H9 (cell line): ENCODE results near the gene BCL11B. TPM values are rescaled to one million over a fixed set of nuclear protein-coding genes. Genes with fewer than 3 reads are reported as not detected.

Source experiments
- DNase-seq: peaks from one replicate; pipeline ENCODE4 v3.0.0-alpha.2; 2017
- H2AFZ ChIP-seq: one replicate; pipeline ENCODE4 v1.6.1; 2013; ENCODE audit warnings: mild to moderate bottlenecking, low read length, control low read depth, moderate library complexity
- H2AK5ac ChIP-seq: 2 replicates; pipeline ENCODE4 v1.6.1; 2013; ENCODE audit warnings: low read length, control low read depth, mixed read lengths; ENCODE audit not compliant: insufficient read length
- H2BK120ac ChIP-seq: one replicate; pipeline ENCODE4 v1.6.1; 2013; ENCODE audit warnings: low read depth, mild to moderate bottlenecking, low read length, control low read depth, inconsistent platforms; ENCODE audit not compliant: poor library complexity, severe bottlenecking
- H2BK12ac ChIP-seq: 2 replicates; pipeline ENCODE4 v1.6.1; 2013; ENCODE audit warnings: low read length, control low read depth, mixed read lengths, low read depth; ENCODE audit not compliant: insufficient read length
- H2BK15ac ChIP-seq: 2 replicates; pipeline ENCODE4 v1.6.1; 2013; ENCODE audit warnings: low read depth, low read length, control low read depth
- H2BK20ac ChIP-seq: one replicate; pipeline ENCODE4 v1.6.1; 2013; ENCODE audit warnings: low read depth, mild to moderate bottlenecking, low read length, control low read depth, inconsistent platforms; ENCODE audit not compliant: poor library complexity, severe bottlenecking
- H2BK5ac ChIP-seq: 2 replicates; pipeline ENCODE4 v1.6.1; 2013; ENCODE audit warnings: low read length, control low read depth, mixed read lengths; ENCODE audit not compliant: insufficient read length
- H3K14ac ChIP-seq: 2 replicates; pipeline ENCODE4 v1.6.1; 2013; ENCODE audit warnings: low read length, control low read depth; ENCODE audit not compliant: insufficient read depth
- H3K18ac ChIP-seq: 2 replicates; pipeline ENCODE4 v1.6.1; 2013; ENCODE audit warnings: low read depth, mild to moderate bottlenecking, mixed read lengths, low read length, control low read depth; ENCODE audit not compliant: insufficient read length
- H3K23ac ChIP-seq: 2 replicates; pipeline ENCODE4 v1.6.1; 2013; ENCODE audit warnings: low read length, control low read depth, mixed read lengths, low read depth; ENCODE audit not compliant: insufficient read length
- H3K23me2 ChIP-seq: 2 replicates; pipeline ENCODE4 v1.6.1; 2013; ENCODE audit warnings: low read depth, mild to moderate bottlenecking, mixed read lengths, low read length, control low read depth; ENCODE audit not compliant: insufficient read length, poor library complexity, severe bottlenecking
- H3K27ac ChIP-seq: 2 replicates; pipeline ENCODE4 v1.5.1; 2013; ENCODE audit warnings: low read length, control low read depth, mixed read lengths, low read depth; ENCODE audit not compliant: insufficient read length
- H3K27me3 ChIP-seq: 2 replicates; pipeline ENCODE4 v1.6.1; 2013; ENCODE audit warnings: low read length, control low read depth, inconsistent platforms; ENCODE audit not compliant: insufficient read depth
- H3K4ac ChIP-seq: 2 replicates; pipeline ENCODE4 v1.6.1; 2013; ENCODE audit warnings: low read depth, mild to moderate bottlenecking, control low read depth, inconsistent platforms, low read length, moderate library complexity
- H3K4me1 ChIP-seq: 2 replicates; pipeline ENCODE4 v1.6.1; 2013; ENCODE audit warnings: low read length, control low read depth, inconsistent platforms; ENCODE audit not compliant: insufficient read depth
- H3K4me2 ChIP-seq: 2 replicates; pipeline ENCODE4 v1.6.1; 2013; ENCODE audit warnings: low read length, control low read depth, mixed read lengths; ENCODE audit not compliant: insufficient read length, insufficient read depth
- H3K56ac ChIP-seq: 2 replicates; pipeline ENCODE4 v1.6.1; 2013; ENCODE audit warnings: low read depth, mild to moderate bottlenecking, mixed read lengths, low read length, control low read depth; ENCODE audit not compliant: insufficient read length
- H3K79me1 ChIP-seq: 2 replicates; pipeline ENCODE4 v1.6.1; 2013; ENCODE audit warnings: low read depth, mild to moderate bottlenecking, moderate library complexity, low read length, control low read depth, inconsistent platforms; ENCODE audit not compliant: insufficient read depth, poor library complexity, severe bottlenecking
- H3K79me2 ChIP-seq: 2 replicates; pipeline ENCODE4 v1.6.1; 2013; ENCODE audit warnings: low read length, control low read depth, inconsistent platforms; ENCODE audit not compliant: insufficient read depth
- H3K9ac ChIP-seq: 2 replicates; pipeline ENCODE4 v1.6.1; 2013; ENCODE audit warnings: low read length, control low read depth, mixed read lengths; ENCODE audit not compliant: insufficient read length; ENCODE audit errors: extremely low read depth
- H3K9me3 ChIP-seq: one replicate; pipeline ENCODE4 v1.6.1; 2013; ENCODE audit warnings: low read depth, low read length, inconsistent platforms; ENCODE audit not compliant: control insufficient read depth
- H3T11ph ChIP-seq: one replicate; pipeline ENCODE4 v1.6.1; 2013; ENCODE audit warnings: mild to moderate bottlenecking, low read length, control low read depth, inconsistent platforms
- H4K20me1 ChIP-seq: one replicate; pipeline ENCODE4 v1.6.1; 2013; ENCODE audit not compliant: control insufficient read depth, insufficient read length, insufficient read depth
- H4K5ac ChIP-seq: 2 replicates; pipeline ENCODE4 v1.6.1; 2013; ENCODE audit warnings: low read depth, mild to moderate bottlenecking, mixed read lengths, low read length, control low read depth; ENCODE audit not compliant: insufficient read length
- H4K8ac ChIP-seq: replicated peaks from 2 replicates; pipeline ENCODE4 v1.6.1; 2013; ENCODE audit warnings: low read length, control low read depth, mixed read lengths, low read depth; ENCODE audit not compliant: insufficient read length
- H4K91ac ChIP-seq: 2 replicates; pipeline ENCODE4 v1.6.1; 2013; ENCODE audit warnings: low read depth, mild to moderate bottlenecking, moderate library complexity, mixed read lengths, low read length, control low read depth; ENCODE audit not compliant: insufficient read length
- H3K27ac Mint-ChIP-seq, 3 experiments: 2 replicates in 2 of 3; 3 replicates in 1 of 3; pipeline ENCODE4 v1.8.0; 2020 to 2021; ENCODE audit warnings: mixed read lengths in 3 of 3, mild to moderate bottlenecking in 1 of 3, moderate library complexity in 1 of 3
- H3K27me3 Mint-ChIP-seq: 2 replicates; pipeline ENCODE4 v1.8.0; 2021; ENCODE audit warnings: low read depth, mild to moderate bottlenecking, moderate library complexity, mixed read lengths
- H3K36me3 Mint-ChIP-seq, 3 experiments: 2 replicates in 2 of 3; 3 replicates in 1 of 3; pipeline ENCODE4 v1.8.0; 2020 to 2021; ENCODE audit warnings: low read depth in 3 of 3, mixed read lengths in 3 of 3; ENCODE audit not compliant: insufficient read depth in 1 of 3
- H3K4me1 Mint-ChIP-seq, 2 experiments: 2 replicates each; pipeline ENCODE4 v1.8.0; 2020; ENCODE audit warnings: mixed read lengths in 2 of 2
- H3K4me3 Mint-ChIP-seq, 2 experiments: 2 replicates in 1 of 2; 3 replicates in 1 of 2; pipeline ENCODE4 v1.8.0; 2020 to 2021; ENCODE audit warnings: mild to moderate bottlenecking in 2 of 2, mixed read lengths in 2 of 2, moderate library complexity in 1 of 2
- H3K9me3 Mint-ChIP-seq, 2 experiments: 2 replicates in 1 of 2; 3 replicates in 1 of 2; pipeline ENCODE4 v1.8.0; 2020; ENCODE audit warnings: mild to moderate bottlenecking in 2 of 2, mixed read lengths in 2 of 2, moderate library complexity in 1 of 2
- CTCF ChIP-seq: fragments of 200-600 bp; sonication (generic); conservative IDR thresholded peaks from 3 replicates; pipeline ENCODE4 v1.8.0; 2021; ENCODE audit warnings: antibody characterized with exemption, mild to moderate bottlenecking
- WGBS: extraction: QIAGEN DNeasy Blood & Tissue Kit; methylation state at CpG from one replicate; pipeline ENCODE4 v1.1.7; 2013; ENCODE audit warnings: missing lambda C conversion rate, low lambda C conversion rate, mixed read lengths; ENCODE audit not compliant: insufficient read length; ENCODE audit errors: extremely low coverage; 5-methylcytosine and 5-hydroxymethylcytosine counted together
- total RNA-seq: library from RNA; stranded (reverse); gene quantifications from 2 replicates; pipeline ENCODE4 v1.2.1, GENCODE V29; 2021

The BCL11B gene
- total RNA-seq, 1 experiment from 2014 or later: 4.9 TPM

- Histone ChIP-seq H4K8ac (no peak overlapping the region), H3K23me2 (no peaks in the 10 kb centered on the region), H3K27ac (no peak overlapping the region), H3K79me1 (no peaks in the 10 kb centered on the region), H4K5ac (no peak overlapping the region), H3K27me3 (no peaks in the 10 kb centered on the region), H2BK20ac (no peak overlapping the region), H3K18ac (no peak overlapping the region), H3K14ac (no peak overlapping the region), H4K20me1 (no peaks in the 10 kb centered on the region), H3K4me1 (no peaks in the 10 kb centered on the region; the same call in 1 of the 2 replicates), H2BK5ac (no peak overlapping the region), H3K4ac (no peak overlapping the region), H3K9me3 (no peaks in the 10 kb centered on the region), H2BK12ac (no peak overlapping the region), H2AK5ac (no peak overlapping the region), H3K56ac (no peak overlapping the region), H2AFZ (no peak overlapping the region), H3K79me2 (no peaks in the 10 kb centered on the region), H3K4me2 (no peak overlapping the region), H3K23ac (no peak overlapping the region), H2BK15ac (no peak overlapping the region), H2BK120ac (no peak overlapping the region), H3T11ph (no peak overlapping the region), H4K91ac (no peak overlapping the region), H3K9ac (no peak overlapping the region)
- Mint-ChIP-seq H3K36me3 (no peaks in the 10 kb centered on the region), H3K27me3 (peaks cover 6% of the 10 kb centered on the region), H3K9me3 (no peaks in the 10 kb centered on the region), H3K27ac (no peak overlapping the region), H3K4me1 (peaks cover 10 to 13% of the 10 kb centered on the region in 2 experiments), H3K4me3 (no peak overlapping the region)
- DNase-seq: no peak
- TF ChIP-seq CTCF: no peak
- WGBS: no CpG with 5 or more reads among the region's 2 CpGs
Observed at GRCh38 chr14:99286761-99287160, 14.8 kb upstream of the BCL11B start.
